ENCODE measurements around the gene SMS.
A peak's percentile ranks its signal among the peaks of the same experiment; 100 is the strongest.

The SMS gene

DNA sequence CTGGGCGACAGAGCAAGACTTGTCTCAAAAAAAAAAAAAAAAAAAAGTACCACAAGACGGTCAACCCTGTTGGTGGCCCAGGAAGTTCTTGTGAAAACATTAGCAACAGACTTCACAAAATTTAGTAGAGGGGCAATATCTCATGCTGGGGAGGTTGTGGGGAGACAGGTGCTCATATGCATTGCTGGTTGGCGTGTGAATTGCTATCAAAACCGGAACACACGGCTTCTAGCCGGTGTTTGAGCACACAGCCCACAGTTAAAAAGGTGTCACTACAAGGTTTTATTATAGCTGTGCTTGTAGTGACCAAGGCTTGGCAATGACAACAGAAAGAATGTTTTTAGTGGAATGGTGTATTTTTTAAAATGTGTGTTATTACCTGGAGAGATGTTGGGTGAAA lies 41.8 kb downstream of the SMS start:
- DNase-seq (ENCODE audit: low spot score): no peak

DNA sequence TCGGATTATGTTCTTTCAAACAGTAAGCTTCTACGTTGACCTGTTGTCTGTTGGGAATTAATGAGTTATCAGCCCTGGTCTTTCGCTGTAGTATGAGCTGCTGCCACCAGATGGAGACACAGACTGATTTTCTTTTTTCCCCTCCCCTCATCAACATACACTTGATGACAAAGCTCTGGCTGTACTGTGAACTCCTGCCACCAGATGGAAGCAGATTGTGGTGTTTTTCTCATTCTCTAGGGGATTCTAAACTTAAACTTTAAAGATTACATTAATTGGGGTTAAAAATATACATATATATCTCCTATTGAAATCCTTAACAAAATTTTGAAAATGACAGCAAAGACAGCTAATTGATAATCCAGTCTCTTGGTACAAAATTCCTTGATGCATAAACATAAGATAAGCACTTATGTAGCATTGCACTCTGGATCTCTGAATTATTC lies 44.8 kb downstream of the SMS start:
- DNase-seq (ENCODE audit: low spot score): peak; percentile 71

DNA sequence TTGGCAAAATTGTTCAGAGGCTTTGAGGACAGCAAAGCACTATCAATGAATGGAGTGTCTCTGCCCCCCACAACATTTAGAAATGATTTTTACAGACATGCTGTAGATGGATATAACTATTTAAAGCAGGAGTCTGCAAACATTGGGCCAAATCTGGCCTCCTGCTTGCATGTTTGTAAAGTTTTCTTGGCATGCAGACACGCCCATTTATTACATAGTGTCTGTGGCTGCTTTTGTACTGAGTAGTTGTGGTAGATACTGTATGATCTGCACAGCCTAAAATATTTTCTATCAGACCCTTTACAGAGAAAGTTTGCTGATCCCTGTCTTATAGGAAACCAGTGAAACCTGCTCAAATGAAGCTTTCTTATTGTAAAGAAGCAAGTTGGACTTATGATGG lies 46.1 kb downstream of the SMS start:
- no peak for DNase-seq (ENCODE audit: low spot score)

DNA sequence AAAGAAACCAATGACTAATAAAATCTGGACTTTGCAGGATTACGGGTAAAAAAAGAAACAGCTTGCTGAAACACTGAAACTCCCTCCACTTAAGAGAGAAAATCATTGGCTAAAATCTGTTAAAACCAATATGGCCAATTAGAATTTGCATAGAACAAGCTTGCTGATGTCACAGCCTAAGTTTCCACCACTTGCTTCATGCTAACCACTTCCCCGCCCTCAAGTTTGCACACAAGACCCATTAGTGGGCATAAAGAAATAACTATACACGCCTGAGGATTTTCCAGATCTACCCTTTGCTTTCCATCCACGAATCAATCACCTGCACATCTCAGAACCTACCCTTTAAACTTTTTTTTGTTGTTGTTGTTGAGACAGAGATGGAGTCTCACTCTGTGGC lies 48.9 kb downstream of the SMS start:
- DNase-seq (ENCODE audit: low spot score): no peak

DNA sequence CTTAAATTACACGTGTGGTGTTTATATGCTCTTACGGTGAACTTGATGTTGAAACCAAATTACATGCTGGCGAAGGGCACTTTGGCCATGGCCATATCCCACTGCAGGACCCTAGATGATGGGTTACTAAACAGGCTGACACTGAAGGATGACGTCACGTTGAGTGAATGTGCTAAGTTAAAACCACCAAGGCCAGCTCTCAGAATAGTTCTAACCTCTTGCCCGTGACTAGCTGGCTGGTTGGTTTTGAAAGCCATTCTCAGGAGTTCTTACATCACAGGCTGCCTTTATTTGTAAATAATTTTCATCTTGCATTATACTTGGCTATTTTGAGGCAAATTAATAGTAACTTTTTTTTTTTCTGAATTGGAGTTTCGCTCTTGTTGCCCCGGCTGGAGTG lies 50.3 kb downstream of the SMS start:
- DNase-seq (ENCODE audit: low spot score): no peak

DNA sequence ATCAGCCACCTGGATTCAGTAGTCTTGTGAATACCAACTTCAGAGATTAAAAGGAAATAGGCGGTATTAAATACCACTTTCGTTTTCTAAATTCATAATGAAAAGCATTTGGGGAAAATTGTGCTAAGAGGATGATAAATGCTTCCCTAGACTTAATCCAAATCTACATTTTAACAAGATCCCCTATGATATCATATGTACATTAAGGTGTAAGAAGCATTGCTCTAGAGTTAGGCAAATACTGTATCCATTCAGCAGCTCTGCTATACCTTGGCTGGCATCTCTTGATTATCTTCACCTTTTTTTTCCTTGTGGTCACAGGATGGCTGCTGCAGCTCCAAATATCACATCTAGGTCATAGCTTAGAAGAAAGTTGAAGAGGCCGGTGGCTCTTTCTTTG lies 51.0 kb downstream of the SMS start:
- DNase-seq (ENCODE audit: low spot score): no peak

DNA sequence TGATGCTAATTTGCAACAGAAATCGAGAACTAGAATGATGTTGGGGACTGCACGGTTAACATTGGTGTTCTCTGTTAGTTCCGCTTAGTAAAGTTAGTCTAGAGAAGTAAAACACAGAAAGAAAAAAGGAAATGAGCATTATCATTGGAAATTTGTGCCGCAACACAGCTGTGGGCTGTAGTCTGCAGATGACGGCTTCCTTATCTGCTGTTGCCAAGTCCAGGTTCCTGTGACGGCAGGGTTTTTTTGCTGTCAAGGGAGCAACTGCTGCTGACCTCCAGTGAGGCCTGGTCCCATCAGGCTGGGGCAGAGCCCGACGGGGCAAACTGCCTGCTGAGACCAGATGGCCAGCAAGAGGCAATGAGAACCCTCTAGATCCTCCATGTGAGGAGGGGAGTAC lies 52.8 kb downstream of the SMS start:
- peak; percentile 5 for DNase-seq (ENCODE audit: low spot score)

DNA sequence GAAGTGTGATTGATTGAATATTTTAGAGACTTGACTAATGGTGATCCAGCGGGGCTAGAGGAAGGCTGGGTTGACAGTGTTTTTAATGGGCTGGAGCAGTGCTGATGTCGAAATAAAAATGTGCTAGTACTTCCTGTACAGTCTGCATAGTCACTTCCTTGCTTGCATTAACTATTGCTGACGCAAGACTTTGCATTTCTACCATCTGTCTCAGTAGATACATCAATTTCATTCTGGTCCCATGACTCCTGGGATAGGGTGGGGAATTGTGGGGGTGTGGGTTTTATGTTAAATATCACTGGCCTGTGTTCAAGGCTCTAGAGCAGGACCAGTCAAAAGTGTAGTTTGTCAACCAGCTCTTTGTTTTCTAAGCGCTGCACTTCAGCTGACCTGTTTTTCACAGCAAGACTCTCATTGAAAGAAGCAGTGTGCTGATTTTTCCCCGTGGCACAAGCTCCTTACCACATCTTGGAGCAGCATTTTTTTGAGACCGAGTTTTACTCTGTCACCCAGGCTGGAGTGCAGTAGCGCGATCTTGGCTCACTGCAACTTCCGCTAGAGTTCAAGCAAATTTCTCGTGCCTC lies 56.5 kb downstream of the SMS start:
- no peak for DNase-seq (ENCODE audit: low spot score)

DNA sequence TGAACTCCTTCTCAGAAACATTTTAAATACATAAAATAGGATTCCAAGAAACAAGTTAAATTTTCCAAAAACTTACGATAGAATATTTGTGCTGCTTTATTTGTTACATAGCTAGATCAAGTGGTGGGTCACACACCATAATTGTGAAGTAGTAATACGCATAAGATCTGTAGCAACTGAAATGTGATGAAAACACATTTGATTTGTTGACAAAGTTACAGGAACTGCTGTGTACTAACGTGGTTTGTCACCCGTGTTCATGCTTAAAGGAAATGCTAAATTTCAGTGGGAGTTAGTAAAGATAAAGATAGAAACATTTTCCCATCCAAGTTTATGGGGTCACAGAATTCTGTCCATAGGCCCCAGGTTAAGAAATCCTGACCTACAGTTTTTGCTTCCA lies 57.5 kb downstream of the SMS start:
- no peak for DNase-seq (ENCODE audit: low spot score)

DNA sequence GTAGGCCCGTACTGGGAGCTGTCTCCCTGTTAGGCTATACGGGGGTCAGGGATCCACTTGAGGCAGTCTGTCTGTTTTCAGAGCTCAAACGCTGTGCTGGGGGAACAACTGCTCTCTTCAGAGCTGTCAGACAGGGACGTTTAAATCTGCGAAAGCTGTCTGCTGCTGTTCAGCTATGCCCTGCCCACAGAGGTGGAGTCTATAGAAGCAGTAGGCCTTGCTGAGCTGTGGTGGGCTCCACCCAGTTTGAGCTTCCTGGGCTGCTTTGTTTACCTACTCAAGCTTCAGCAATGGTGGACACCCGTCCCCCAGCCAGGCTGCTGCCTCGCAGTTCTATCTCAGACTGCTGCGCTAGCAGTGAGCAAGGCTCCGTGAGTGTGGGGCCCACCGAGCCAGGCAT lies 64.4 kb downstream of the SMS start:
- no peak for DNase-seq (ENCODE audit: low spot score)

DNA sequence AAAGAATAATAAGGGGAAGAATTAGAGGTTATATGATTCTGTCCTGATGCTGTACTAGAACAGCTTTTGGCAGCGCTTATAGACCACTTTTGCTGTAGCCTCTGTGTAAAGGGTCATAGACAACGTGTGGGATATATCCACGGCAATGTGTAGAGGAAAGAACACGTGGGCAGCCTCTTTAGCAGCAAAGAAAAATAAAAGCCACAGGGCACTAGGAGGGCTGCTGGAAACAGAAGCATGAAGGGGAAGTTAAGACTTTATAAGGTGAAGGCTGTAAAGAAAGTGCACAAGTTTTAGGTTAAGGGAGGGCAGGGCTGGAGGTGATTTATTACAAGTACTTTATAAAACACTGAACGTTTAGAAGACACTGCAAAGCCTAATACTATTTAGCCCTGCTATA lies 71.5 kb downstream of the SMS start:
- DNase-seq (ENCODE audit: low spot score): no peak

DNA sequence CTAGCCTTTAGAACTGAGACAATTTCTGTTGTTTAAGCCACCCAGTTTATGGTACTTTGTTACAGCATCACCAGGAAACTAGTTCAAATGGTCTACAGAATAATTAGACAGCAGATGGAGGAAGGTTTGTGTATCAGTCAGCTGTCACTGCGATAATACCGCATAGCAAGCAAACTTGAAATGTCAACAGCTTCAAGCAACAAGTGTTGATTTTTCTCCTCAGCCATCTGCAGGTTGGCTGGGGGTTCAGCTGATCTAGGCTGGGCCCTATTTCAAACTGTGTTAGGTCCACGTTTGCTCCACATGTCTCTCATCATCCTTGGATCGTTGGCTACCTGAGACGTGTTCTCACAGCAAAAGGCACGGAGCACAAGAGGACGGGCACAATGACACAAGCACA lies 72.4 kb downstream of the SMS start:
- DNase-seq (ENCODE audit: low spot score): no peak

DNA sequence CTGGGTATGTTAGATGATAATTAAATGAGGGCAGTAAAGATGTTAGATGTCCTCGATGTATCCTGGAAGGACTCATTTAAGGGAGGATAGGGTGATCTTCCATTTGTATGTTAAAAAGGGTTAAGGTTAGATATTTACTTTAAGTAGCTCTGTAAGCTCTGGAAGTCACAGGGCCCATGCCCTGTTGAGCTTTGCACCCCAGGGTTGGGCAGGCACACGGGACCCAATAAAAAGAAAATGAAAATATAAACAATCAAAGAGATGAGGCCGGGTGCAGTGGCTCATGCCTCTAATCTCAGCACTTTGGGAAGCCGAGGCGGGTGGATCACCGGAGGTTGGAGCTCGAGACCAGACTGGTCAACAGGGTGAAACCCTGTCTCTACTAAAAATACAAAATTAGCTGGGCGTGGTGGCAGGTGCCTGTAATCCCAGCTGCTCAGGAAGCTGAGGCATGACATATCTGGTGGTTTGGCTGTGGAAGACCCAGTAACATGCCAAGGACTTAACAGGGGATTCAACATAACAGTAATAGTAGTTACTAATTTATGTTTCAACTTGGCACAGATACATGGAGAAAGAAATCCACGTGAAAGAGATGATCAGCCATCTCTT lies 74.7 kb downstream of the SMS start:
- no peak for DNase-seq (ENCODE audit: low spot score)

DNA sequence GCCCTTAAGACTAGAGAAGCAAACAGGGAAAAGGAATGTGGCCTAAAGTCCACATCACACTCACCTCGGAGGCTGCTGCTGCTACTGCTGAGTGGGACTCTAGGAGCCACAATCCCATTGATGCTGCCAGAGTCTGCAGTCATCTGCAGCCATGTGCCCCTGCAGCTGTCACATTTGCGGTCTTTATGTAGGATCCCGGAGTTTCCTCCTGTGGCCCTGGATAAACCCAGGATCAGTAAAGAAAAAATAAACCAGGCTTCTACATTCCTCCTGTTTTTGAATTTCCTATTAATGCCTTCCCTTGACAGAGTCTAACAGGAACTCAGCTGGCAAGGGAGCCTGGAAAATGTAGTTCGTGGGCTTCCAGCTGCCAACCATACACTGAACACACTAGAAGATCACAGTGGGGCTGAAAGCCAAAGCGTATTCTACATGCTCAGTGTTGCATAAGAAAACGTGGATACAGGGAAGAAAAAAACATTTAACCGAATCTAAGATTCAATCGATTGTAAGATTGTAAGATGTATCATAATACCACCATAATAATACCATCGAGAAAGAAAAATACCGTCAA lies 81.3 kb downstream of the SMS start:
- DNase-seq (ENCODE audit: low spot score): no peak

DNA sequence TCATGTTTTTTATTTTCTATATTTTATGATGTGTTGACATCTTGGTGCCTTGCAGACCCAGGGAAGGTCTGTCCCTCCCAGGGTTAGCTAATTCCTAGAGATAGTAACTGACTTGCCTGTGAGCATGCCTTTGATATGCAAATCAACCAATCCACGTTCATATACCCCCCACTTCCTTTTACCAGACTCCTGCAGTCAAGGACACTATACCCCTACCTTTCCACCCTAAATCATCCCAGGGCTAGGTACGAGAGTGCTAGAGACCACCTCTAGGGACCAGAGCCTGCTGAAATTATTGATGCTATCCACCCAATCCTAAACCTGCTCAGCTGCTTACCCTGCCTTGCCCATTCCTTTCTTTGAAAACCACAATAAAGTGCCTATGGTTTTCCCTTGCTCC lies 84.1 kb downstream of the SMS start:
- DNase-seq (ENCODE audit: low spot score): no peak

DNA sequence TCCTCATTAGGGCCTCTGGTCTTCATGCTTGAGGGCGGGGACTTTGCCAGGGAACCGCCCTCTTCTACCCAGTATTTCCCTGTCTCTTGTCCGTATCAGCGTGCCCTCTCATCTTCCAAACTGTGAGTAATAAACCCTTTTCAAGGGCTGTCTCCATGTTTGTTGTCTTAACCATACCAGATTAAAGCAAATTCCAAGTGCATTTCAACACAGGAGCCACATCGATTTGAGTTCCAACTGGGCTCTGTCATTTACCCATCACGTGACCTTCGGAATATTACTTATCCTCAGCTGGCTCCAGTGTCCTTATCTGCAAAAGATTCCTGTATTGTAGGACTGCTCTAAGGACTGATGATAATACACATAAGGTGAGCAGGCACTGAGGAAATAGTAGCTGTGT lies 85.2 kb downstream of the SMS start:
- DNase-seq (ENCODE audit: low spot score): no peak

DNA sequence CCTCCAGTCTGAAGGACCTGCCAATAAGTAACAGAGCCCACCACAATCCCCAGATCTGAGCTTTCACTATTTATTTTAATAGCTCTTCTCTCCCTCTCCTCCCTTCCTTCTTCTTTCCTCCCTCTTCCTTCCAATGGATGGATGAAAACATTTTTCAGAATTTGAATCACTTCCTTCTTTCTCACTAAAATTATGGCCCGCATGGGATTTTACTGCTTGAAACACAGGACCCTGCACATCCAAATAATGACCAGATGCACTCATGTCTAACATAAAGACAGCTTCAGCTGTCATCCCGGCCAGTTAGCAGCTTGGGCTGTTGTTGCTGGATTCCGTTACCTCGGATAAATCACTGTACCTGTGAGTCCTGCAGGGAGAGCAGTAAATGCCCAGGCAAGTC lies 86.2 kb downstream of the SMS start:
- DNase-seq (ENCODE audit: low spot score): no peak

DNA sequence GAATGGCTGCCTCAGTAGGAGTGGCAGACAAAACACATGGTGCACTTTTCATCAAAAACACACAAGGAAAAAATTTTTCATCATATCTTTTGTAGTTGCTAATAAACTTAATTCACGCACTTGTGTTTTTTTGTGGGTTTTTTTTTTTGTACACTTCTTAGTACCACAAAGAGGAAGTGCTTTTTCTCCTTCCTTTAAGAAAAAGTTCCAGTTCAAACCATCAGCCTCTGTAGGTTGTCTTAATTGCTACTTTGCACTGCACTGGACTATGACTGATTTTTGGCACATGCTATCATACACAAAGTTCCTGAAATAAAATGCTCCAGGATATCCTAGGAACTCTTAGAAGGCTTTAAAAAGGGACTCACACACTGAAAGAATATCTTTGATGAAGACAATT lies 91.6 kb downstream of the SMS start, which contains the start of gene PHEX:
Gene PHEX (plus strand): TSS at position 242 of the 400 bp plus-strand sequence. CDS start 681 bp downstream, outside the sequence.
- DNase-seq (ENCODE audit: low spot score): no peak

DNA sequence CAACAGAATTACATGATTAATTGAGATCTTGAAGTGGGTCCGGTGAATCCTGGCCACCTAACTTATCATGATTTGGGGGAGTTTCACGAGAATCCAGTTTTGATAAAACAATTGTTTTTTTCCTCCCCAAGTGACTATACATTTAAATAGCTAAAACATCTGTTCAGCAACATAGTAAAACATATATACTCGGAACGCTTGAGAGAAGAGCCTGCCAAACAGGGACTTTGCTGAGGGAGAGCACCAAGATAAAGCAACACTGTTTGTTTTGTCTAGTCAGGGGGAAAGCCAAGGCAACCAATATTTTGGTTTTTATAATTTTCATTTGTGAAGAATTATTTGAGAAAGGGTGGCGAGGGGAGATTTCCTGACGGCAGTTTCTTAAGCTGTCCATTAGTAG lies 92.0 kb downstream of the SMS start:
- DNase-seq (ENCODE audit: low spot score): no peak

DNA sequence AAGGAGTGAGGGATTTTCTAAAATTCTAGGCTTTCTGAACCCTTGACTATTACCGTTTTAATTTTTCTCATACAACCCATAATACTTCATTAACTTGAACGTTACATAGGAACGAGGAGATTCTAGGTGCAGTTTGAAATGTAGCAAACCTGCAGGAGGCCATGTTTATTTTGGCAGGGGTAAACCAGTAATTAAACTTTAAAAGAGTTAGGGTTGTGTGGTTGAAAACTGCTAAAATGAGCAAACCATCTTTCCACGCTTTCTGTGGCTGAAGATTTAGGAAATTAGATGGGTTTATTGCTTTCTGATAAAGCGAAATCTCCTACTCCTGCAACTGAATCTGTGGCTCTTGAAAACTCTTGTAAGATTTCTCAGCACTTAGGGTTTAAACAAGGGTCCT lies 93.3 kb downstream of the SMS start:
- no peak for DNase-seq (ENCODE audit: low spot score)

DNA sequence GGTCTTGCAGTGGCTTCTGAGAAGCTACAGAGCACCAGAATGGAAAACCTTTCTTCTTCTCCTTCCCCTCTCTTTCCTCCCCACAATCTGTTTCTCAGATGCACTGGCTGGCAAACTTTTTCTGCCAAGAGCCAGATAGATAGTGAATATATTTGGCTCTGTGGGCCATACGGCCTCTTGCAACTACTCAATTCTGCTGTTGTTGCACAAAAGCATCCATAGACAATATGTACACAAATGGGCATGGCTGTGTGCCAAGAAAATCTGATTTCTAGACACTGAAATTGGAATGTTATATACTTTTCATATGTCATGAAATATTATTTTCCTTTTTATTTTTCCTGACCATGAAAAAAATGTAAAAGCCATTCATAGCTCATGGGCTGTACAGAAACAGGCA lies 94.7 kb downstream of the SMS start:
- no peak for DNase-seq (ENCODE audit: low spot score)

DNA sequence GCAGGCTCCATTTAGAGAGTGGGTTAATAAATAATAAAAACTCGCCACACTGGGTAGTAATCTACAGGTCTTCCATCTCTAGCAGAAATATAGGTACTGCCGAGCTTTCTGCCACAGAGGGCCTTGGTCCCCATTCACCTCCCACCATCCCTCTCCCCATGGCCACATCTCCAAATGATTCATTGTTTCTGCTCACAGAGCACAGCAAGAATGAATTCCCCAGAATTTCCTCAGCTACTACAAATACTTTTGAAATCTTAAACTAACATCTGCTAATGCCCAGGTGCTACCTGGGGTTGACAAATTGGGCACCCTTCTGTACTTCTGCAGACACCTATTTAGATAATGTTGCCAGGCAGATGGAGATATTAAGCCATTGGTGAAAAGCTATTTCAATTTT lies 96.7 kb downstream of the SMS start:
- DNase-seq (ENCODE audit: low spot score): no peak

DNA sequence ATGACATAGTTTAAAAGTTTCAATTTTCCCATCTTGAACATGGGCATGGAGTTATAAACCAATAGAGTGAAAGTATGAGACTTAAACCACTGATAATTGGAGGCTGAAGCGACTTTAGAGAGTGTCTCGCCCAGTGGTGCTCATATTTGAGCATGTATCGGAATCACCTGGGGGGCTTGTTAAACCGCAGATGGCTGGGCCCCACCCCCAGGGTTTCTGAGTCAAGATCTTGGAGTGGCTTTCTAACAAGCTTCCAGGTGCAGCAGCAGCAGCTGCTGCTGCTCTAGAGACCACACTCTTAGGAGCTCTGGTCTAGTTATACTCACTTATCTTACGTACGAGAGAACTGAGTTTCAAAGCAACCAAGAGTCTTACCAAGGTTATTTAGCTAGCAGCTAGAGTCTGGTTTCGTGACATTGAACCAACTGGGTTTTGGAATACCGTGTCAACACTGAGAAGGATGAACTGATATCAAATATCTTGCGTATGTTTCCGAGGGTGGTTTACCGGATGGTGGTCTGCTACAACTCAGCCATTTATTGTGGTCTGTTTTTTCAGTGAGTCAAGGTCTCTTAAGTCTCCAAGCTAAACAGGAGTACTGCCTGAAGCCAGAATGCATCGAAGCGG lies 97.5 kb downstream of the SMS start:
- no peak for DNase-seq (ENCODE audit: low spot score)

DNA sequence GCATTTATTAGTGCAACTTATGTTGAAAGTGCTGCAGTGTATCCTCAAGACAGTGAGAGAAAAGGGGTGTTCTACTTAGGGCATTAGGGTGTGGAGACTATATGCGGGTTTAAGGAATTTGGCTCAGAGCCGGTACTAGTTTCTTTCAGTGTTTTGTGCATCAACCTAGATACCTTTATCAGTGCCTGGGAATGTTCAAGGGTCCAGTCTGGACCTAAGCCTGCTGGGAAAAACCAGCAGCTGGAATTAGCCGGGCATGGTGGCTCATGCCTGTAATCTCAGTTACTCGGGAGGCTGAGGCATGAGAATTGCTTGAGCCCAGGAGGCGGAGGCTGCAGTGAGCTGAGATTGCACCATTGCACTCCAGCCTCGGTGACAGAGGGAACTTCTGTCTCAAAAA lies 99.0 kb downstream of the SMS start:
- no peak for DNase-seq (ENCODE audit: low spot score)

Measured in hematopoietic multipotent progenitor cell treated with erythropoietin and hydrocortisone succinate and interleukin-3 and kit ligand, for 17 days (in vitro differentiated cells).